ENCODE measurements around the gene GNPAT. TPM values are rescaled to one million over a fixed set of nuclear protein-coding genes. Genes with fewer than 3 reads are reported as not detected.

GNPAT gene
- total and polyA plus RNA-seq, 2 experiments from 2014 or later: 32.8 to 45.4 TPM

- no peak for TF ChIP-seq CTCF (conservative IDR thresholded peaks at IDR 0.05; ENCODE audit: low read depth in 2 of 2)
- TF ChIP-seq ZNF114 (CRISPR knock-in tag; IDR thresholded peaks at IDR 0.05): no peak
- TF ChIP-seq EZH2 (IDR thresholded peaks at IDR 0.05; ENCODE audit: low read depth, unreplicated experiment): no peak
- no peak for TF ChIP-seq JUNB (IDR thresholded peaks at IDR 0.05; ENCODE audit: unreplicated experiment)
These were observed 69.5 kb downstream of the GNPAT start (continued) for GRCh38 chr1:231310391-231310934.

DNA sequence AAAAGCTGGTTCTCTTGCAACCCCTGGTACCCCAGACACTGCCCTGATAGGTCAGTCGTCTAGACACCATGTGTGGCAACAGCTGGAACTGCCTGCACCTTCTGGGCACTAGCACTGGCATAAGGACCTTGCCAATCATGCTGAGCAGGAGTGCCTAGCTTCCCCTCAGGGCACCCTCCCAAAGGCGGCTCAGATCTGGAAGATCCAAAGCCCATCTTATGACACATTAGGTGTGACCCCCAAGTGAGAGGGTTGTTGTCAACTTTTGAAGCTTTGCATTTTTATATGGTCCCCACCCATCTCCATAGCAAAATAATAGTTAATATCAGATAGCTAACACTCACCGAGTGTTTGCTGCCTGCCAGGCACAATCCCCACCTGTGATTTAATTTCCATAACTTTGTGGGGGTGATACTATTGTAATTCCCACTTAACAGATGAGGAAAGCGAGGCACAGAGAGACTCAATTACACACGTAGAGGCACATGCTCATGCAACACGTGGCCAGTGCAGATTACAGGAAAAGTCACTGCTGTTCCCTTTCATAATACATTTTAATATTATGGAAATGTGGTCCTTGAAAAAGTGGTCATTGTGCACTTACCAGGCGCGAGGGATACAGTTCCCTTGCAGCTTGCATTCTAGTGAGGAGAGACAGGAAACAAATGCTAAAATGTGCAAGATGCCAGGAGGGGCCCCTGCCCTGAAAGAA is 70.9 kb downstream of the GNPAT start:
- H3K27ac Mint-ChIP-seq: no peak overlapping the region
- DNase-seq (ENCODE audit: low spot score): no peak

More for the DNA sequence above, 70.9 kb downstream of the GNPAT start:
- no peaks in the 10 kb centered on the region for H3K27me3 ChIP-seq (ENCODE audit: insufficient read depth)
- no peaks in the 10 kb centered on the region for H3K4me1 ChIP-seq (ENCODE audit: insufficient read depth)
- H4K20me1 ChIP-seq (replicated peaks; ENCODE audit: insufficient read depth): no peaks in the 10 kb centered on the region
- H2AFZ ChIP-seq: no peak overlapping the region
- no peaks in the 10 kb centered on the region for H3K9me2 ChIP-seq (ENCODE audit: insufficient read depth)
- H3K79me2 ChIP-seq (replicated peaks; ENCODE audit: insufficient read depth): no peaks in the 10 kb centered on the region
- H3K4me2 ChIP-seq: no peak overlapping the region
- Mint-ChIP-seq H3K9me3 (no peaks in the 10 kb centered on the region), H3K4me1 (no peaks in the 10 kb centered on the region), H3K4me3 (no peak overlapping the region), H3K36me3 (ENCODE audit: low read depth) (no peaks in the 10 kb centered on the region), H3K27me3 (ENCODE audit: insufficient read depth, low read depth, poor library complexity) (peaks cover 4% of the 10 kb centered on the region)
- H3K27ac ChIP-seq (ENCODE audit: low read depth): no peak overlapping the region
- H3K4me3 ChIP-seq: no peak overlapping the region
- ATAC-seq: no peak
- TF ChIP-seq CREB1 (CRISPR knock-in tag; IDR thresholded peaks at IDR 0.05; ENCODE audit: low read depth) (no peak), ETS1 (IDR thresholded peaks at IDR 0.05) (no peak), EZH2 (IDR thresholded peaks at IDR 0.05; ENCODE audit: low read depth, unreplicated experiment) (no peak)
- TF ChIP-seq, protein P1, sequence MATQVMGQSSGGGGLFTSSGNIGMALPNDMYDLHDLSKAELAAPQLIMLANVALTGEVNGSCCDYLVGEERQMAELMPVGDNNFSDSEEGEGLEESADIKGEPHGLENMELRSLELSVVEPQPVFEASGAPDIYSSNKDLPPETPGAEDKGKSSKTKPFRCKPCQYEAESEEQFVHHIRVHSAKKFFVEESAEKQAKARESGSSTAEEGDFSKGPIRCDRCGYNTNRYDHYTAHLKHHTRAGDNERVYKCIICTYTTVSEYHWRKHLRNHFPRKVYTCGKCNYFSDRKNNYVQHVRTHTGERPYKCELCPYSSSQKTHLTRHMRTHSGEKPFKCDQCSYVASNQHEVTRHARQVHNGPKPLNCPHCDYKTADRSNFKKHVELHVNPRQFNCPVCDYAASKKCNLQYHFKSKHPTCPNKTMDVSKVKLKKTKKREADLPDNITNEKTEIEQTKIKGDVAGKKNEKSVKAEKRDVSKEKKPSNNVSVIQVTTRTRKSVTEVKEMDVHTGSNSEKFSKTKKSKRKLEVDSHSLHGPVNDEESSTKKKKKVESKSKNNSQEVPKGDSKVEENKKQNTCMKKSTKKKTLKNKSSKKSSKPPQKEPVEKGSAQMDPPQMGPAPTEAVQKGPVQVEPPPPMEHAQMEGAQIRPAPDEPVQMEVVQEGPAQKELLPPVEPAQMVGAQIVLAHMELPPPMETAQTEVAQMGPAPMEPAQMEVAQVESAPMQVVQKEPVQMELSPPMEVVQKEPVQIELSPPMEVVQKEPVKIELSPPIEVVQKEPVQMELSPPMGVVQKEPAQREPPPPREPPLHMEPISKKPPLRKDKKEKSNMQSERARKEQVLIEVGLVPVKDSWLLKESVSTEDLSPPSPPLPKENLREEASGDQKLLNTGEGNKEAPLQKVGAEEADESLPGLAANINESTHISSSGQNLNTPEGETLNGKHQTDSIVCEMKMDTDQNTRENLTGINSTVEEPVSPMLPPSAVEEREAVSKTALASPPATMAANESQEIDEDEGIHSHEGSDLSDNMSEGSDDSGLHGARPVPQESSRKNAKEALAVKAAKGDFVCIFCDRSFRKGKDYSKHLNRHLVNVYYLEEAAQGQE (IDR thresholded peaks at IDR 0.05; ENCODE audit: unreplicated experiment): no peak
- no peaks in the 10 kb centered on the region for H3K36me3 ChIP-seq (ENCODE audit: insufficient read depth)
- H3F3A ChIP-seq (replicated peaks; ENCODE audit: low read depth): no peaks in the 10 kb centered on the region

All from GM23338 (cell line).